Chondrocyte (in vitro differentiated cells): Measurements from ENCODE around the gene ACSF3. TPM values are rescaled to one million over a fixed set of nuclear protein-coding genes. Genes with fewer than 3 reads are reported as not detected.

Experiments used
- DNase-seq: peaks from one replicate; pipeline ENCODE4 v3.0.0; 2021; ENCODE audit warnings: mixed read lengths, low spot score
- H3K27ac Mint-ChIP-seq: one replicate; pipeline ENCODE4 v1.8.0; 2021; ENCODE audit warnings: mild to moderate bottlenecking, moderate library complexity, mixed read lengths; ENCODE audit not compliant: unreplicated experiment
- H3K27me3 Mint-ChIP-seq: 2 replicates; pipeline ENCODE4 v1.8.0; 2021; ENCODE audit warnings: low read depth, mixed read lengths
- H3K36me3 Mint-ChIP-seq: 2 replicates; pipeline ENCODE4 v1.8.0; 2021; ENCODE audit warnings: low read depth, mixed read lengths
- H3K4me1 Mint-ChIP-seq: 2 replicates; pipeline ENCODE4 v1.8.0; 2021; ENCODE audit warnings: low read depth, mild to moderate bottlenecking, mixed read lengths
- H3K4me3 Mint-ChIP-seq: one replicate; pipeline ENCODE4 v1.8.0; 2021; ENCODE audit warnings: mild to moderate bottlenecking, moderate library complexity, mixed read lengths; ENCODE audit not compliant: unreplicated experiment
- H3K9me3 Mint-ChIP-seq: 2 replicates; pipeline ENCODE4 v1.8.0; 2021; ENCODE audit warnings: low read depth, mixed read lengths
- CTCF ChIP-seq: fragments of 200-600 bp; sonication (generic); IDR thresholded peaks from 2 replicates; pipeline ENCODE4 v1.5.0; 2021; ENCODE audit warnings: antibody characterized with exemption, mild to moderate bottlenecking, moderate library complexity
- total RNA-seq: library from RNA; stranded (reverse); gene quantifications from 3 replicates; pipeline ENCODE4 v1.2.1, GENCODE V29; 2021

ACSF3 gene
- total RNA-seq, 1 donor from 2014 or later: 19.5 TPM

GRCh38 chr16:89159066-89159849, 65.6 kb downstream of the ACSF3 start:
- no peaks in the 10 kb centered on the region for H3K36me3 Mint-ChIP-seq
- TF ChIP-seq CTCF: no peak
- H3K9me3 Mint-ChIP-seq: no peaks in the 10 kb centered on the region
- peaks cover 19% of the 10 kb centered on the region for H3K4me1 Mint-ChIP-seq
- peaks cover 8% of the 10 kb centered on the region for H3K27me3 Mint-ChIP-seq
- no peak overlapping the region for H3K4me3 Mint-ChIP-seq
- peak overlapping the region; percentile 15 for H3K27ac Mint-ChIP-seq
- DNase-seq: no peak

GRCh38 chr16:89159850-89160354, 66.2 kb downstream of the ACSF3 start:
- H3K27me3 Mint-ChIP-seq: peaks cover 10% of the 10 kb centered on the region
- peaks cover 13% of the 10 kb centered on the region for H3K4me1 Mint-ChIP-seq
- no peaks in the 10 kb centered on the region for H3K9me3 Mint-ChIP-seq
- no peak for TF ChIP-seq CTCF
- no peak for DNase-seq
- peak overlapping the region; percentile 15 for H3K27ac Mint-ChIP-seq
- H3K36me3 Mint-ChIP-seq: no peaks in the 10 kb centered on the region
- no peak overlapping the region for H3K4me3 Mint-ChIP-seq

- DNase-seq: no peak
- Mint-ChIP-seq H3K9me3 (no peaks in the 10 kb centered on the region), H3K27ac (no peak overlapping the region), H3K36me3 (no peaks in the 10 kb centered on the region), H3K4me1 (peaks cover under 1% of the 10 kb centered on the region), H3K4me3 (no peak overlapping the region), H3K27me3 (peaks cover 12% of the 10 kb centered on the region)
- no peak for TF ChIP-seq CTCF
These were observed 67.5 kb downstream of the ACSF3 start for GRCh38 chr16:89160977-89161701.

GRCh38 chr16:89161763-89162713, 68.4 kb downstream of the ACSF3 start:
- no peaks in the 10 kb centered on the region for H3K36me3 Mint-ChIP-seq
- H3K27ac Mint-ChIP-seq: no peak overlapping the region
- no peak for TF ChIP-seq CTCF
- no peak for DNase-seq
- peaks cover 18% of the 10 kb centered on the region for H3K27me3 Mint-ChIP-seq
- no peaks in the 10 kb centered on the region for H3K4me1 Mint-ChIP-seq
- H3K4me3 Mint-ChIP-seq: no peak overlapping the region
- no peaks in the 10 kb centered on the region for H3K9me3 Mint-ChIP-seq

GRCh38 chr16:89163297-89163696, 69.6 kb downstream of the ACSF3 start:
- H3K4me3 Mint-ChIP-seq: no peak overlapping the region
- no peak for DNase-seq
- H3K36me3 Mint-ChIP-seq: no peaks in the 10 kb centered on the region
- no peaks in the 10 kb centered on the region for H3K9me3 Mint-ChIP-seq
- H3K4me1 Mint-ChIP-seq: no peaks in the 10 kb centered on the region
- TF ChIP-seq CTCF: no peak
- H3K27me3 Mint-ChIP-seq: peaks cover 18% of the 10 kb centered on the region
- no peak overlapping the region for H3K27ac Mint-ChIP-seq
